ACHN (cell line): ENCODE data around the gene NCOA1.

Source experiments
- DNase-seq: peaks from one replicate; pipeline ENCODE4 v3.0.0-alpha.2; 2015
- in situ Hi-C: cut with HindIII; loops from 2 replicates; pipeline ENCODE4 v1.10.0; 2017; ENCODE audit warnings: low sequenced_read_pairs, low pct_ligation_motif_present, low pct_unique_long_range_greater_than_20kb

The NCOA1 gene

GRCh38 chr2:24816404-24816803, 325.4 kb downstream of the NCOA1 start:
- in situ Hi-C loops, result loop anchor here (25.0 kb wide), 1 partner anchor 404 kb away; no protein-coding TSS in a partner anchor
- no peak for DNase-seq

- DNase-seq, result peak; percentile 30
- in situ Hi-C loops, result loop anchor here (25.0 kb wide), 1 partner anchor 405 kb away; no protein-coding TSS in a partner anchor
Measured at GRCh38 chr2:24816884-24817283, 325.8 kb downstream of the NCOA1 start.

GRCh38 chr2:24818721-24819167, 327.7 kb downstream of the NCOA1 start:
- in situ Hi-C loops, result loop anchor here (25.0 kb wide), 1 partner anchor 406 kb away; no protein-coding TSS in a partner anchor
- DNase-seq, result no peak

GRCh38 chr2:24819442-24820174, 328.6 kb downstream of the NCOA1 start:
- in situ Hi-C loops, result loop anchor here (25.0 kb wide), 1 partner anchor 407 kb away; no protein-coding TSS in a partner anchor
- DNase-seq, result no peak

GRCh38 chr2:24820175-24820513, 329.1 kb downstream of the NCOA1 start:
- no peak for DNase-seq
- in situ Hi-C loops, result loop anchor here (25.0 kb wide), 1 partner anchor 408 kb away; no protein-coding TSS in a partner anchor
